Measurements from ENCODE around the gene ZNF732.
"Not testable (repeated sequence)": the region's sequence is repeated elsewhere in the genome, so short reads cannot be mapped to it uniquely, and the experiment has no call there.

ZNF732 gene

GRCh38 chr4:304969-305680, at the start of gene ZNF732:
Gene ZNF732, minus strand, starts transcription at chr4:305474. Its CDS starts 164 bp downstream, at chr4:305310.
- ATAC-seq (no peak), DNase-seq (no peak)
- Mint-ChIP-seq H3K4me3 (no peak within 1 kb of the TSS), H3K36me3 (ENCODE audit: low read depth) (peaks cover 27% of the 10 kb centered on the region), H3K4me1 (peaks cover 11% of the 10 kb centered on the region), H3K27ac (no peak within 1 kb of the TSS), H3K27me3 (peaks cover 19% of the 10 kb centered on the region), H3K9me3 (peaks cover 49% of the 10 kb centered on the region)

- Mint-ChIP-seq H3K4me3 (peak overlapping the region; percentile 99), H3K27me3 (no peaks in the 10 kb centered on the region), H3K9me3 (peaks cover 34% of the 10 kb centered on the region), H3K4me1 (peaks cover 37% of the 10 kb centered on the region), H3K36me3 (ENCODE audit: low read depth) (peaks cover 80% of the 10 kb centered on the region), H3K27ac (no peak overlapping the region)
- DNase-seq (no peak), ATAC-seq (no peak)
Measured at GRCh38 chr4:340011-340410, 34.7 kb upstream of the ZNF732 start.

GRCh38 chr4:338759-339097, 33.5 kb upstream of the ZNF732 start:
- peak overlapping the region; percentile 99 for H3K4me3 Mint-ChIP-seq
- DNase-seq (no peak), ATAC-seq (no peak)
- H3K27ac Mint-ChIP-seq: peak overlapping the region; percentile 99
- peaks cover 69% of the 10 kb centered on the region for H3K36me3 Mint-ChIP-seq (ENCODE audit: low read depth)
- H3K4me1 Mint-ChIP-seq: peaks cover 37% of the 10 kb centered on the region
- H3K9me3 Mint-ChIP-seq: peaks cover 31% of the 10 kb centered on the region
- H3K27me3 Mint-ChIP-seq: no peaks in the 10 kb centered on the region

- Mint-ChIP-seq H3K9me3 (peaks cover 31% of the 10 kb centered on the region), H3K4me3 (peak overlapping the region; percentile 99), H3K27me3 (no peaks in the 10 kb centered on the region), H3K4me1 (peaks cover 37% of the 10 kb centered on the region), H3K27ac (peak overlapping the region; percentile 99), H3K36me3 (ENCODE audit: low read depth) (peaks cover 64% of the 10 kb centered on the region)
- ATAC-seq (peak; percentile 40), DNase-seq (peak; percentile 58)
Measured at GRCh38 chr4:337932-338758, 32.9 kb upstream of the ZNF732 start.

GRCh38 chr4:337143-337931, 32.1 kb upstream of the ZNF732 start, which contains the start of gene ZNF141:
Gene ZNF141, plus strand, starts transcription at chr4:337814. Its CDS starts 170 bp downstream, at chr4:337984.
- H3K36me3 Mint-ChIP-seq (ENCODE audit: low read depth): peaks cover 56% of the 10 kb centered on the region
- DNase-seq (peak; percentile 87), ATAC-seq (peak; percentile 97)
- no peaks in the 10 kb centered on the region for H3K27me3 Mint-ChIP-seq
- peak within 1 kb of the TSS; percentile 99 for H3K27ac Mint-ChIP-seq
- peaks cover 29% of the 10 kb centered on the region for H3K9me3 Mint-ChIP-seq
- H3K4me1 Mint-ChIP-seq: peaks cover 37% of the 10 kb centered on the region
- H3K4me3 Mint-ChIP-seq: peak within 1 kb of the TSS; percentile 99

DNA sequence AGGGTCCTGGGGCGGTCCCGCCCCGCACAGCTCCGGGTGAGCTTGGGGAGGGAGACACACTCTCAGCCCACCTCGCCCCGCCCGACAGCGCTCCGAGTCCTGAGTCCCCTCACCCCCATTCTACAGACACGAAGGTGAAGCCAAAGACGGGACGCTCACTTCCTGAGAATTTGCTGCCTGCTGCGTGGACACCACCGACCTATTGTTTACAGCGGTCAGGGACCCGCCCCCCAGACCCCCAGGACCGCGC, 31.5 kb upstream of the ZNF732 start:
- H3K27ac Mint-ChIP-seq: peak overlapping the region; percentile 99
- H3K4me3 Mint-ChIP-seq: peak overlapping the region; percentile 99
- DNase-seq (no peak), ATAC-seq (no peak)
- H3K9me3 Mint-ChIP-seq: peaks cover 25% of the 10 kb centered on the region
- no peaks in the 10 kb centered on the region for H3K27me3 Mint-ChIP-seq
- H3K36me3 Mint-ChIP-seq (ENCODE audit: low read depth): peaks cover 51% of the 10 kb centered on the region
- H3K4me1 Mint-ChIP-seq: peaks cover 37% of the 10 kb centered on the region

DNA sequence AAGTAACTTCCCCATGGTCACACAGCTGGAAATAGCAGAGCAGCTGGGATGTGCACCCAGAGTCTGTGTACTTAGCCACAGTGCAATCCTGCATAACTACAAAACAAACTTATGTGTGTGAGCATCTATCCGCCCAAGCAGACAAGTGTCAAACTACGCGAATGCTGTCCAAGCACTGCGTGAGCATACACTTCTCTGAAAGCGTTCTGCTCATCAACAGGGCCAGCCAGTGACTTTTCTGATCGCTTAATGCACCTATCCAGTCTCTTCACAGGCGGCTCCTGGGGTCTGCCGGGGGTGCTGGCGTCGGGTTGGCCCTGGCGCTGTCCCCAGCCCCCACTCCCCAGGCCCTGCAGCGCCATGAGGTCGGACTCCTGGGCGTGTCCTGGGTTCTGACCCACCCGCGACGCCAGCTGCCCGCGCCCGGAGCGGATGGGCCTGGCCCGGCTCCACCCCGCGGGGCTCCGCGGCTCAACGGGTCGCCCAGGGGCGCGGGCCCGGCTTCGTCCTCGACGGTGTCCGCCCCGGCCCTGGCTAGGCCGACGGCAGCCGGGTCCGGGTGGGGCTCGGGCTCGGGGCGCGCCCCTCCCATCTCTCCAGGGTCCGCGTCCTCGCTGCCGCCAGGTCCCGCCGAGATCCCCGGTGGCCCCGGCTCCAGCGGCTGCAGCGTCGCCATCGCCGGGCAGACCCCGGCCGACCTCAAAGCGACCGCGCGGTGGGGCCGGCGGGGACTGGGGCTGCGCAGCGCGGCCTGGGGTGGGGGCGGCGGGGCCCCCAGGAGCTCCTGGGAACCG, 31.0 kb upstream of the ZNF732 start:
- peak overlapping the region; percentile 99 for H3K4me3 Mint-ChIP-seq
- H3K27ac Mint-ChIP-seq: no peak overlapping the region
- peak; percentile 3 for DNase-seq
- peaks cover 46% of the 10 kb centered on the region for H3K36me3 Mint-ChIP-seq (ENCODE audit: low read depth)
- H3K27me3 Mint-ChIP-seq: no peaks in the 10 kb centered on the region
- ATAC-seq: no peak
- peaks cover 37% of the 10 kb centered on the region for H3K4me1 Mint-ChIP-seq
- H3K9me3 Mint-ChIP-seq: peaks cover 25% of the 10 kb centered on the region

DNA sequence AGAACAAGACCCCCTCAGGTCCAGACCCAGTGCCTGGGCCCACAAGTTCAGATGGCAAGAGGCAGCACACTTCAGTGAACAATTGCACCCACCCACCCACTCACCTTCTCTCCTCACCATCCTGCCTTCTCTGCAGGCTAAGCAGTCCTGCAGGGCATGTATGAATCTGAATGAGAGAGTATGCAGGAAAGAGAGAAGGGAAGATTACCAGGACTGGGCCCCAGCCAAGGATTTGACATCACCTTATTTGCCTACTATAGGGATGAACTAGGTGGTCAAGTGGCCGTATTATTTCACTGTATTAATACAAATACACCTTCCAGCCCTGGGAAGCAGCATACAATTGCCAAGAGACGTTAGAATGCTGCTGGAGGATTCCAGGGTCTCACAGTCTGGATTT, 30.2 kb upstream of the ZNF732 start:
- Mint-ChIP-seq H3K4me1 (peaks cover 36% of the 10 kb centered on the region), H3K36me3 (ENCODE audit: low read depth) (peaks cover 40% of the 10 kb centered on the region), H3K27me3 (no peaks in the 10 kb centered on the region), H3K27ac (no peak overlapping the region), H3K4me3 (peak overlapping the region; percentile 71), H3K9me3 (peaks cover 22% of the 10 kb centered on the region)
- DNase-seq (no peak), ATAC-seq (no peak)

- Mint-ChIP-seq H3K36me3 (ENCODE audit: low read depth) (peaks cover 11% of the 10 kb centered on the region), H3K4me3 (no peak overlapping the region), H3K27me3 (no peaks in the 10 kb centered on the region), H3K4me1 (no peaks in the 10 kb centered on the region), H3K9me3 (peaks cover 22% of the 10 kb centered on the region), H3K27ac (no peak overlapping the region)
- DNase-seq (no peak), ATAC-seq (no peak)
Measured at GRCh38 chr4:328729-329128, 23.5 kb upstream of the ZNF732 start.

DNA sequence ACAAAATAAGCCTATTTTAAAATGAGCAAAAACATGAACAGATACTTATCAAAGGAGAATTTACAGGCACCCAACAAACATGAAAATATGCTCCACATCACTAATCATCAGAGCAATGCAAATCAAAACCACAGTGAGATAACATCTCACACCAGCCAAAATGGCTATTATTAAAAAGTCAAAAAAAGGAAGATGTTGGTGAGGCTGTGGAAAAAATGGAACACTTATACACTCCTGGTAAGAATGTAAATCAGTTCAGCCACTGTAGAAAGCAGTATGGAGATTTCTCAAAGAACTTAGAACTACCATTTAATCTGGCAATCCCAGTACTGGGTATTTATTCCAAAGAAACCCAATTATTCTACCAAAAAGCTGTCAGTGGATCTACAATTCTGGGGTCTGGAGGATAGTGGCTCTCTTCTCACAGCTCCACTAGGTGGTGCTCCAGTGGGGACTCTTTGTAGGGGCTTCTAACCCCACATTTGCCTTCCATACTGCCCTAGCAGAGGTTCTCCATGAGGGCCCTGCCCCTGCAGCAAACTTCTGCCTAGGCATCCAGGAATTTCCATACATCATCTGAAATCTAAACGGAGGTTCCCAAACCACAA, 9.1 kb upstream of the ZNF732 start:
- H3K4me3 Mint-ChIP-seq: no peak overlapping the region
- ATAC-seq (no peak), DNase-seq (no peak)
- H3K4me1 Mint-ChIP-seq: no peaks in the 10 kb centered on the region
- H3K27me3 Mint-ChIP-seq: peaks cover 5% of the 10 kb centered on the region
- H3K9me3 Mint-ChIP-seq: peaks cover 46% of the 10 kb centered on the region
- no peak overlapping the region for H3K27ac Mint-ChIP-seq
- H3K36me3 Mint-ChIP-seq (ENCODE audit: low read depth): peaks cover 12% of the 10 kb centered on the region

DNA sequence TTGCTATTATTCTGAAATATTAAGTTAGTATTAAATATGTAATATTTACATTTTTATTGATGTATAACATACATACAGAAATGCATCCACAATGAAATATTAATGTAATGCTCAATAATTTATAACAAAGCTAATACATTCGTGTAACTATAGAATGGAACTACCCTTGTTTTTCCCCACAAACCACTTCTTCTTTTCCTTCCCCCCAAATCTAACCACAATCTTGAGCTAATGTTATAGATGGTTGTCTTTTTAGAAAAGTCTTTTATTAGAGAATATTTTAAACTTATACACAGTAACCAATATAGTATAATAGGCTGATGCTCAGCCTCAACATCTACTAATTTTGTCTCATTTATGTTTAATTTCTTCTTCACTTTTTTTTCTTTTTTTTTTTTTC, 4.5 kb upstream of the ZNF732 start:
- H3K36me3 Mint-ChIP-seq (ENCODE audit: low read depth): peaks cover 8% of the 10 kb centered on the region
- peaks cover 29% of the 10 kb centered on the region for H3K9me3 Mint-ChIP-seq
- peaks cover 5% of the 10 kb centered on the region for H3K27me3 Mint-ChIP-seq
- ATAC-seq (no peak), DNase-seq (no peak)
- H3K27ac Mint-ChIP-seq: no peak overlapping the region
- peaks cover 11% of the 10 kb centered on the region for H3K4me1 Mint-ChIP-seq
- H3K4me3 Mint-ChIP-seq: no peak overlapping the region

GRCh38 chr4:306551-306961, 1.3 kb upstream of the ZNF732 start:
- H3K4me1 Mint-ChIP-seq: peaks cover 11% of the 10 kb centered on the region
- peaks cover 26% of the 10 kb centered on the region for H3K36me3 Mint-ChIP-seq (ENCODE audit: low read depth)
- no peak overlapping the region for H3K27ac Mint-ChIP-seq
- peaks cover 49% of the 10 kb centered on the region for H3K9me3 Mint-ChIP-seq
- H3K4me3 Mint-ChIP-seq: no peak overlapping the region
- H3K27me3 Mint-ChIP-seq: peaks cover 19% of the 10 kb centered on the region
- DNase-seq: peak; percentile 7
- ATAC-seq: no peak

GRCh38 chr4:304516-304915, 758 bp downstream of the ZNF732 start:
- not testable (repeated sequence) for H3K4me3 Mint-ChIP-seq, DNase-seq, H3K27ac Mint-ChIP-seq, ATAC-seq
- Mint-ChIP-seq H3K9me3 (peaks cover 49% of the 10 kb centered on the region), H3K4me1 (peaks cover 11% of the 10 kb centered on the region), H3K36me3 (ENCODE audit: low read depth) (peaks cover 27% of the 10 kb centered on the region), H3K27me3 (peaks cover 17% of the 10 kb centered on the region)

- DNase-seq: no peak
- H3K36me3 Mint-ChIP-seq (ENCODE audit: low read depth): peaks cover 27% of the 10 kb centered on the region
- ATAC-seq: no peak
- H3K27me3 Mint-ChIP-seq: peaks cover 15% of the 10 kb centered on the region
- H3K4me3 Mint-ChIP-seq: no peak overlapping the region
- H3K4me1 Mint-ChIP-seq: peaks cover 11% of the 10 kb centered on the region
- peaks cover 52% of the 10 kb centered on the region for H3K9me3 Mint-ChIP-seq
- no peak overlapping the region for H3K27ac Mint-ChIP-seq
Measured at GRCh38 chr4:302381-302780, 2.9 kb downstream of the ZNF732 start.

Measured in activated naive CD8-positive, alpha-beta T cell treated with anti-CD3 and anti-CD28 coated beads, Interleukin-2, amount 50 U/mL, for 24 hours (primary cell).